Measurements from ENCODE around the gene NAALAD2. TPM values are rescaled to one million over a fixed set of nuclear protein-coding genes. Genes with fewer than 3 reads are reported as not detected.
"Not testable (repeated sequence)": the region's sequence is repeated elsewhere in the genome, so short reads cannot be mapped to it uniquely, and the experiment has no call there.

NAALAD2 gene
- total RNA-seq, 2 experiments from 2014 or later: not detected

GRCh38 chr11:90204407-90204806 lies 69.9 kb downstream of the NAALAD2 start:
- no peaks in the 10 kb centered on the region for H3K9me3 Mint-ChIP-seq
- intact Hi-C loops (cut with micrococcal nuclease): no loop called here
- H3K36me3 Mint-ChIP-seq (ENCODE audit: low read depth): peaks cover 32% of the 10 kb centered on the region
- DNase-seq: no peak
- H3K4me1 Mint-ChIP-seq (ENCODE audit: low read depth): peaks cover 16% of the 10 kb centered on the region
- CTCF ChIA-PET: interaction anchor here (0.7 to 2.2 kb wide), 13 partner anchors 8 to 155 kb away, joined by 3 to 17 read pairs (median 4); no protein-coding TSS in a partner anchor
- H3K27ac Mint-ChIP-seq: no peak overlapping the region
- H3K27me3 Mint-ChIP-seq (ENCODE audit: low read depth): no peaks in the 10 kb centered on the region
- H3K4me3 Mint-ChIP-seq: no peak overlapping the region

GRCh38 chr11:90204832-90205646 lies 70.6 kb downstream of the NAALAD2 start:
- H3K36me3 Mint-ChIP-seq (ENCODE audit: low read depth): peaks cover 37% of the 10 kb centered on the region
- intact Hi-C loops (cut with micrococcal nuclease): loop anchor here (1.0 kb wide), 2 partner anchors 18 to 254 kb away; partner anchors contain the start of gene CHORDC1
- DNase-seq: peak; percentile 14

GRCh38 chr11:90207992-90208391 lies 73.5 kb downstream of the NAALAD2 start:
- H3K9me3 Mint-ChIP-seq; CTCF ChIA-PET; intact Hi-C loops (cut with micrococcal nuclease); H3K4me3 Mint-ChIP-seq; H3K27me3 Mint-ChIP-seq (ENCODE audit: low read depth); H3K27ac Mint-ChIP-seq; DNase-seq: not testable (repeated sequence)
- peaks cover 18% of the 10 kb centered on the region for H3K4me1 Mint-ChIP-seq (ENCODE audit: low read depth)
- peaks cover 33% of the 10 kb centered on the region for H3K36me3 Mint-ChIP-seq (ENCODE audit: low read depth)

More at GRCh38 chr11:90204832-90205646, 70.6 kb downstream of the NAALAD2 start:
- H3K4me3 Mint-ChIP-seq: no peak overlapping the region
- H3K27me3 Mint-ChIP-seq (ENCODE audit: low read depth): no peaks in the 10 kb centered on the region
- H3K4me1 Mint-ChIP-seq (ENCODE audit: low read depth): peaks cover 20% of the 10 kb centered on the region
- CTCF ChIA-PET: interaction anchor here (0.6 to 2.2 kb wide), 15 partner anchors 8 to 154 kb away, joined by 3 to 17 read pairs (median 4); no protein-coding TSS in a partner anchor
- no peaks in the 10 kb centered on the region for H3K9me3 Mint-ChIP-seq
- H3K27ac Mint-ChIP-seq: peak overlapping the region; percentile 7

- H3K27ac Mint-ChIP-seq: peak overlapping the region; percentile 13
- no peak overlapping the region for H3K4me3 Mint-ChIP-seq
- peaks cover 17% of the 10 kb centered on the region for H3K4me1 Mint-ChIP-seq (ENCODE audit: low read depth)
- no peaks in the 10 kb centered on the region for H3K27me3 Mint-ChIP-seq (ENCODE audit: low read depth)
- DNase-seq: no peak
- intact Hi-C loops (cut with micrococcal nuclease): no loop called here
- CTCF ChIA-PET: no interaction called here
- H3K36me3 Mint-ChIP-seq (ENCODE audit: low read depth): peaks cover 35% of the 10 kb centered on the region
- H3K9me3 Mint-ChIP-seq: no peaks in the 10 kb centered on the region
Measured at GRCh38 chr11:90208857-90209256, 74.4 kb downstream of the NAALAD2 start.

GRCh38 chr11:90213322-90213721 lies 78.9 kb downstream of the NAALAD2 start:
- intact Hi-C loops (cut with micrococcal nuclease): no loop called here
- no peaks in the 10 kb centered on the region for H3K27me3 Mint-ChIP-seq (ENCODE audit: low read depth)
- H3K4me1 Mint-ChIP-seq (ENCODE audit: low read depth): peaks cover 31% of the 10 kb centered on the region
- H3K4me3 Mint-ChIP-seq: no peak overlapping the region
- H3K9me3 Mint-ChIP-seq: no peaks in the 10 kb centered on the region
- CTCF ChIA-PET: interaction anchor here (1.9 kb wide), 1 partner anchor 8 kb away, joined by 15 read pairs; no protein-coding TSS in a partner anchor
- H3K36me3 Mint-ChIP-seq (ENCODE audit: low read depth): peaks cover 32% of the 10 kb centered on the region
- no peak for DNase-seq
- peak overlapping the region; percentile 66 for H3K27ac Mint-ChIP-seq

- H3K27me3 Mint-ChIP-seq (ENCODE audit: low read depth): no peaks in the 10 kb centered on the region
- H3K9me3 Mint-ChIP-seq: peaks cover 1% of the 10 kb centered on the region
- no peak for DNase-seq
- H3K27ac Mint-ChIP-seq: peak overlapping the region; percentile 3
- H3K36me3 Mint-ChIP-seq (ENCODE audit: low read depth): peaks cover 46% of the 10 kb centered on the region
- intact Hi-C loops (cut with micrococcal nuclease): loop anchor here (1.0 kb wide), 1 partner anchor 10 kb away; no protein-coding TSS in a partner anchor
- CTCF ChIA-PET: no interaction called here
- H3K4me3 Mint-ChIP-seq: no peak overlapping the region
- H3K4me1 Mint-ChIP-seq (ENCODE audit: low read depth): peaks cover 59% of the 10 kb centered on the region
Measured at GRCh38 chr11:90216611-90217010, 82.1 kb downstream of the NAALAD2 start.

GRCh38 chr11:90218606-90219005 lies 84.1 kb downstream of the NAALAD2 start:
- H3K9me3 Mint-ChIP-seq: peaks cover 1% of the 10 kb centered on the region
- H3K4me3 Mint-ChIP-seq: no peak overlapping the region
- CTCF ChIA-PET: interaction anchor here (0.6 kb wide), 1 partner anchor 17 kb away, joined by 3 read pairs; no protein-coding TSS in a partner anchor
- no peaks in the 10 kb centered on the region for H3K27me3 Mint-ChIP-seq (ENCODE audit: low read depth)
- intact Hi-C loops (cut with micrococcal nuclease): no loop called here
- DNase-seq: peak; percentile 50
- peaks cover 44% of the 10 kb centered on the region for H3K36me3 Mint-ChIP-seq (ENCODE audit: low read depth)
- H3K4me1 Mint-ChIP-seq (ENCODE audit: low read depth): peaks cover 56% of the 10 kb centered on the region
- H3K27ac Mint-ChIP-seq: no peak overlapping the region

GRCh38 chr11:90219438-90219837 lies 85.0 kb downstream of the NAALAD2 start:
- peak overlapping the region; percentile 53 for H3K27ac Mint-ChIP-seq
- H3K4me3 Mint-ChIP-seq: peak overlapping the region; percentile 98
- CTCF ChIA-PET: interaction anchor here (0.6 to 2.8 kb wide), 2 partner anchors 15 to 17 kb away, joined by 3 to 17 read pairs; no protein-coding TSS in a partner anchor
- H3K9me3 Mint-ChIP-seq: peaks cover 1% of the 10 kb centered on the region
- intact Hi-C loops (cut with micrococcal nuclease): no loop called here
- peaks cover 40% of the 10 kb centered on the region for H3K36me3 Mint-ChIP-seq (ENCODE audit: low read depth)
- peaks cover 57% of the 10 kb centered on the region for H3K4me1 Mint-ChIP-seq (ENCODE audit: low read depth)
- no peak for DNase-seq
- H3K27me3 Mint-ChIP-seq (ENCODE audit: low read depth): no peaks in the 10 kb centered on the region

GRCh38 chr11:90220391-90220790 lies 85.9 kb downstream of the NAALAD2 start:
- intact Hi-C loops (cut with micrococcal nuclease): loop anchor here (1.0 kb wide), 1 partner anchor 8 kb away; no protein-coding TSS in a partner anchor
- DNase-seq: peak; percentile 9
- H3K4me3 Mint-ChIP-seq: peak overlapping the region; percentile 98
- peaks cover 57% of the 10 kb centered on the region for H3K4me1 Mint-ChIP-seq (ENCODE audit: low read depth)
- H3K36me3 Mint-ChIP-seq (ENCODE audit: low read depth): peaks cover 40% of the 10 kb centered on the region
- H3K27me3 Mint-ChIP-seq (ENCODE audit: low read depth): no peaks in the 10 kb centered on the region
- H3K27ac Mint-ChIP-seq: peak overlapping the region; percentile 51
- H3K9me3 Mint-ChIP-seq: peaks cover 1% of the 10 kb centered on the region
- CTCF ChIA-PET: interaction anchor here (2.8 kb wide), 1 partner anchor 16 kb away, joined by 17 read pairs; no protein-coding TSS in a partner anchor

GRCh38 chr11:90221803-90222458 lies 87.5 kb downstream of the NAALAD2 start:
- intact Hi-C loops (cut with micrococcal nuclease): no loop called here
- Mint-ChIP-seq H3K4me3 (peak overlapping the region; percentile 98), H3K9me3 (peaks cover 1% of the 10 kb centered on the region), H3K36me3 (ENCODE audit: low read depth) (peaks cover 36% of the 10 kb centered on the region), H3K27me3 (ENCODE audit: low read depth) (no peaks in the 10 kb centered on the region), H3K27ac (peak overlapping the region; percentile 97), H3K4me1 (ENCODE audit: low read depth) (peaks cover 49% of the 10 kb centered on the region)
- no peak for DNase-seq
- CTCF ChIA-PET: interaction anchor here (1.0 to 2.8 kb wide), 2 partner anchors 17 kb away, joined by 5 to 17 read pairs; no protein-coding TSS in a partner anchor

- intact Hi-C loops (cut with micrococcal nuclease): loop anchor here (1.0 kb wide), 3 partner anchors 8 to 29 kb away; no protein-coding TSS in a partner anchor
- H3K4me1 Mint-ChIP-seq (ENCODE audit: low read depth): peaks cover 43% of the 10 kb centered on the region
- H3K4me3 Mint-ChIP-seq: peak within 1 kb of the TSS; percentile 98
- no peaks in the 10 kb centered on the region for H3K27me3 Mint-ChIP-seq (ENCODE audit: low read depth)
- peak within 1 kb of the TSS; percentile 97 for H3K27ac Mint-ChIP-seq
- DNase-seq: peak; percentile 93
- CTCF ChIA-PET: interaction anchor here (1.0 kb wide), 1 partner anchor 17 kb away, joined by 5 read pairs; no protein-coding TSS in a partner anchor
- peaks cover 1% of the 10 kb centered on the region for H3K9me3 Mint-ChIP-seq
- peaks cover 36% of the 10 kb centered on the region for H3K36me3 Mint-ChIP-seq (ENCODE audit: low read depth)
Measured at GRCh38 chr11:90222459-90223247, 88.2 kb downstream of the NAALAD2 start, which contains the start of gene CHORDC1. CHORDC1 (minus strand) TSS chr11:90223049; CDS start chr11:90222954, 95 bp downstream.
